Gastroesophageal sphincter (tissue), 3 donors: ENCODE results near the gene ERCC6L2.
A peak's percentile ranks its signal among the peaks of the same experiment; 100 is the strongest.

Experiments used
- CTCF ChIP-seq, 4 experiments: fragments of 200-600 bp in 2 of 4; fragments of 450-650 bp in 2 of 4; sonication (generic) in 1 of 4; IDR thresholded peaks; one replicate each; pipeline ENCODE4 v1.5.1; 2017 to 2019; ENCODE audit warnings: antibody characterized with exemption in 4 of 4, mild to moderate bottlenecking in 2 of 4, moderate library complexity in 2 of 4
- EP300 ChIP-seq: sonication (generic); formaldehyde crosslinking; IDR thresholded peaks from one replicate; pipeline ENCODE4 v1.6.1; 2017; ENCODE audit warnings: antibody characterized with exemption, mild to moderate bottlenecking
- POLR2A ChIP-seq, 2 donors: fragments of 450-650 bp; IDR thresholded peaks; one replicate each; pipeline ENCODE4 v1.6.1; 2017; ENCODE audit warnings: antibody characterized with exemption in 2 of 2, mild to moderate bottlenecking in 2 of 2, moderate library complexity in 1 of 2

- TF ChIP-seq CTCF (IDR thresholded peaks at IDR 0.05) (peak in 3 of 4 experiments; percentile 8 to 52 (median 18)), POLR2A (IDR thresholded peaks at IDR 0.05) (peak; percentile 52 to 75), EP300 (no peak)
These were observed at the start of gene ERCC6L2 for GRCh38 chr9:95875305-95876137.
